ENCODE data around the gene WASHC2A. TPM values are rescaled to one million over a fixed set of nuclear protein-coding genes. Genes with fewer than 3 reads are reported as not detected.
"Not testable (repeated sequence)": the region's sequence is repeated elsewhere in the genome, so short reads cannot be mapped to it uniquely, and the experiment has no call there.

Gene WASHC2A
- total and polyA plus RNA-seq, 2 donors (not counting 1 experiment from before 2014, with no cell fraction given) = 21.2 to 66.5 TPM

DNA sequence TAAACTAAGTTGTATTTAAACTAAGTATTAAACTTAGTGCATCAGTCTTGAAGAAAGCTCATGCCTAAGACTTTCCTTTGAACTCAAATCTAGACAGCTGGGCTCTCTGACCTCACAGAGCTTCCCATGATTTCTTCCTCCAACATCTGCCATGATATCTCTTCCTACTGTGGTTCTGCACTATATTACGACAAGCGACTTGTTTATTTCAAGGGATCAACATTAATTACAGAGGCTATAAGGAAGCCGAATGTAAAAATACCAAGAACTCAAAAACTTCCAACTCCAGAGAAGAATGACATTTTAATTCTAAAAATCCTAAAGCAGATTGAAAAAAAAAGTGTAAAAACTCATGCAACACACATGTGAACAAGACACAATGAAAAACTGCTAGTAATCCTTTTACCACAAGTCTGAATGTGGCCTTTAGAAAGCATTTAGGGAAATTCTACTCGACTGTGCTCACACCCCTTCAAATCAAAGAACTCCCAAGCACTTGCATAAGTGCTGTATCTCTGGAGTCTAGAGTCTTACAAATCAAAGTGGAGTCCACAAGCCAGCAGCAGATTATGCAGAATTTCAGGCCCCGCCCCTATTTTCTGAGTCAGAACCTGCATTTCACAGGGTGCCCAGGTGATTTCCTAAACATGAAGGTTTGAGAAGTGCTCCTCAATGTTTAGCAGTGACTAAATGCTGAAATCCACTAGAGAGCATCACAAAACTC is 22.7 kb upstream of the WASHC2A start:
- no peaks in the 10 kb centered on the region for H3K27me3 Mint-ChIP-seq

DNA sequence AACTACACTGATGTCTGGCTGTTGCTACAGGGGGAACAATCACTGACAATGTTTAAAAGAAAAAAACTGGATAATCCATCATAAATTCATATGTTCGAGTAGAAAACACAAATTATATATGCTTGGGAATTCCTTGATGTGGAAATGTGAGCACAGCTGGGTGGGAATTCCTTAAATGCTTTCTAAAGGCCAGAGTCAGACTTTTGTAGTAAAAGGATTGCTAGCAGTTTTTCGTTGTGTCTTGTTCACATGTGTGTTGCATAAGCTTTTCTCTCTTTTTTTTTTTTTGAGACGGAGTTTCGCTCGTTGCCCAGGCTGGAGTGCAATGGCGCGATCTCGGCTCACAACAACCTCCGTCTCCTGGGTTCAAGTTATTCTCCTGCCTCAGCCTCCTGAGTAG is 21.3 kb upstream of the WASHC2A start:
- H3K4me1 ChIP-seq (ENCODE audit: control insufficient read depth in 2 of 2, insufficient read depth in 2 of 2, low read length in 2 of 2); H3K4me2 ChIP-seq (replicated peaks; ENCODE audit: low read depth, low read length, poor library complexity, severe bottlenecking); POLR2A ChIA-PET; intact Hi-C loops (cut with micrococcal nuclease); H3K27me3 ChIP-seq (replicated peaks in 1 of 4; ENCODE audit: control extremely low read depth in 1 of 4, control insufficient read depth in 3 of 4, insufficient read depth in 4 of 4, low read length in 3 of 4); H3K27me3 Mint-ChIP-seq; H3K9me3 Mint-ChIP-seq (ENCODE audit: insufficient read depth); H3K9me3 ChIP-seq (ENCODE audit: control extremely low read depth in 1 of 3, control insufficient read depth in 2 of 3, insufficient read depth in 1 of 3, low read length in 2 of 3); H4K20me1 ChIP-seq (ENCODE audit: control insufficient read depth, insufficient read depth, low read length, poor library complexity, severe bottlenecking); H3K4me3 Mint-ChIP-seq; H3K9ac ChIP-seq (ENCODE audit: low read length); H3K79me2 ChIP-seq (ENCODE audit: control insufficient read depth, insufficient read depth, low read length); H3K27ac Mint-ChIP-seq; CTCF ChIA-PET; DNase-seq; ATAC-seq (ENCODE audit: low read depth); H2AFZ ChIP-seq (ENCODE audit: insufficient read depth, low read depth, low read length, poor library complexity, severe bottlenecking); H3K4me1 Mint-ChIP-seq; H3K27ac ChIP-seq (ENCODE audit: low read length in 2 of 2); H3K4me3 ChIP-seq (ENCODE audit: control extremely low read depth in 1 of 5, extremely low read depth in 1 of 5, insufficient read depth in 1 of 5, low read depth in 2 of 5, low read length in 4 of 5); H3K36me3 ChIP-seq (replicated peaks in 1 of 2; ENCODE audit: control extremely low read depth in 1 of 2, control insufficient read depth in 1 of 2, extremely low read depth in 1 of 2, insufficient read depth in 2 of 2, low read length in 1 of 2): not testable (repeated sequence)
- WGBS (ENCODE audit: insufficient coverage) = 100% methylated on average over 1 of the region's 9 CpGs

More for the DNA sequence above, 22.7 kb upstream of the WASHC2A start:
- Mint-ChIP-seq H3K27ac (no peak overlapping the region), H3K4me1 (no peaks in the 10 kb centered on the region), H3K4me3 (no peak overlapping the region), H3K9me3 (ENCODE audit: insufficient read depth) (no peaks in the 10 kb centered on the region)
- TF ChIP-seq CTCF (IDR thresholded peaks at IDR 0.05) = no peak
- no peak for TF ChIP-seq EZH2 (IDR thresholded peaks at IDR 0.05; ENCODE audit: borderline replicate concordance, insufficient read depth, low read depth, low read length, poor library complexity, severe bottlenecking)
- DNase-seq (no peak), ATAC-seq (ENCODE audit: low read depth) (no peak)
- 100% methylated on average over 3 of the region's 5 CpGs for WGBS (ENCODE audit: insufficient coverage)
- Histone ChIP-seq H3K36me3 (replicated peaks in 1 of 2; ENCODE audit: control extremely low read depth in 1 of 2, control insufficient read depth in 1 of 2, extremely low read depth in 1 of 2, insufficient read depth in 2 of 2, low read length in 1 of 2) (no peaks in the 10 kb centered on the region), H3K4me3 (ENCODE audit: control extremely low read depth in 1 of 5, extremely low read depth in 1 of 5, insufficient read depth in 1 of 5, low read depth in 2 of 5, low read length in 4 of 5) (no peak overlapping the region), H3K9me3 (ENCODE audit: control extremely low read depth in 1 of 3, control insufficient read depth in 2 of 3, insufficient read depth in 1 of 3, low read length in 2 of 3) (no peaks in the 10 kb centered on the region), H3K4me2 (replicated peaks; ENCODE audit: low read depth, low read length, poor library complexity, severe bottlenecking) (no peak overlapping the region), H3K27ac (ENCODE audit: low read length in 2 of 2) (no peak overlapping the region), H4K20me1 (ENCODE audit: control insufficient read depth, insufficient read depth, low read length, poor library complexity, severe bottlenecking) (no peaks in the 10 kb centered on the region), H3K9ac (ENCODE audit: low read length) (no peak overlapping the region), H2AFZ (ENCODE audit: insufficient read depth, low read depth, low read length, poor library complexity, severe bottlenecking) (no peak overlapping the region), H3K4me1 (ENCODE audit: control insufficient read depth in 2 of 2, insufficient read depth in 2 of 2, low read length in 2 of 2) (no peaks in the 10 kb centered on the region), H3K79me2 (ENCODE audit: control insufficient read depth, insufficient read depth, low read length) (no peaks in the 10 kb centered on the region), H3K27me3 (replicated peaks in 1 of 4; ENCODE audit: control extremely low read depth in 1 of 4, control insufficient read depth in 3 of 4, insufficient read depth in 4 of 4, low read length in 3 of 4) (no peaks in the 10 kb centered on the region)
- ChIA-PET POLR2A (no interaction called here), CTCF (no interaction called here)
- intact Hi-C loops (cut with micrococcal nuclease) = no loop called here

DNA sequence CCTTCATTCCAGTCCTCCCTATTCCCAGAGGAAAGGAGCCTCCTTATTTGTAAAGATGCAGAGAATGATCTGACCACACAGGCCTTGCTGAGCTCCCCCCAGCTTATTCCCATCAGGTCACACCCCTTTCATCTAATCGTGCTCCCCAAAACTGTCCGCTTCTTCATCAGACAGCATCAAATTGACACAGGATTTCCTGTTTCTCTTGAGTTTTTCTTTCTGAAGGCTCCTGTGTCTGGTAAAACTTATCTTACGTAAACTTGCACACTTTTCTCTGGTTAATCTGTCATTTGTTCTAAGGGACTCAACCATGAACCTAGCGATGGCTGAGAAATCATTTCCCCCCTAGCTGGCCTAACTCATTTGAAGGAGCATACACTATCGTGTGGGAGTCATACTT is 20.2 kb upstream of the WASHC2A start:
- H3K27me3 ChIP-seq (replicated peaks in 1 of 4; ENCODE audit: control extremely low read depth in 1 of 4, control insufficient read depth in 3 of 4, insufficient read depth in 4 of 4, low read length in 3 of 4); H3K27ac Mint-ChIP-seq; DNase-seq; H4K20me1 ChIP-seq (ENCODE audit: control insufficient read depth, insufficient read depth, low read length, poor library complexity, severe bottlenecking); H3K79me2 ChIP-seq (ENCODE audit: control insufficient read depth, insufficient read depth, low read length); H3K9me3 ChIP-seq (ENCODE audit: control extremely low read depth in 1 of 3, control insufficient read depth in 2 of 3, insufficient read depth in 1 of 3, low read length in 2 of 3); H3K4me3 Mint-ChIP-seq; H3K9ac ChIP-seq (ENCODE audit: low read length); ATAC-seq (ENCODE audit: low read depth); H3K4me2 ChIP-seq (replicated peaks; ENCODE audit: low read depth, low read length, poor library complexity, severe bottlenecking); intact Hi-C loops (cut with micrococcal nuclease); H3K4me3 ChIP-seq (ENCODE audit: control extremely low read depth in 1 of 5, extremely low read depth in 1 of 5, insufficient read depth in 1 of 5, low read depth in 2 of 5, low read length in 4 of 5); H3K4me1 Mint-ChIP-seq; CTCF ChIA-PET; H3K9me3 Mint-ChIP-seq (ENCODE audit: insufficient read depth); H3K4me1 ChIP-seq (ENCODE audit: control insufficient read depth in 2 of 2, insufficient read depth in 2 of 2, low read length in 2 of 2); H3K36me3 ChIP-seq (replicated peaks in 1 of 2; ENCODE audit: control extremely low read depth in 1 of 2, control insufficient read depth in 1 of 2, extremely low read depth in 1 of 2, insufficient read depth in 2 of 2, low read length in 1 of 2); H2AFZ ChIP-seq (ENCODE audit: insufficient read depth, low read depth, low read length, poor library complexity, severe bottlenecking); POLR2A ChIA-PET; H3K27ac ChIP-seq (ENCODE audit: low read length in 2 of 2); H3K27me3 Mint-ChIP-seq: not testable (repeated sequence)
- no CpG with 5 or more reads among the region's 5 CpGs for WGBS (ENCODE audit: insufficient coverage)

All from B cell (primary cell).